OCI-M1 (cell line): Measurements from ENCODE around the gene CDH4.

Source experiments
- DNase-seq: peaks from one replicate; lab custom pipeline; 2025; lab: John Stamatoyannopoulos, UW

CDH4 gene

GRCh38 chr20:61900011-61900944 lies 648.2 kb downstream of the CDH4 start:
- DNase-seq, result no peak

- no peak for DNase-seq
Observed at GRCh38 chr20:61900945-61901293, 648.9 kb downstream of the CDH4 start.

- DNase-seq, result no peak
Observed at GRCh38 chr20:61901392-61902220, 649.5 kb downstream of the CDH4 start.

- no peak for DNase-seq
Observed at GRCh38 chr20:61902221-61902869, 650.3 kb downstream of the CDH4 start.

- DNase-seq, result no peak
Observed at GRCh38 chr20:61903575-61904340, 651.7 kb downstream of the CDH4 start.

GRCh38 chr20:61904456-61904855 lies 652.4 kb downstream of the CDH4 start:
- no peak for DNase-seq

GRCh38 chr20:61905781-61906523 lies 653.9 kb downstream of the CDH4 start:
- DNase-seq, result no peak

- no peak for DNase-seq
Observed at GRCh38 chr20:61907081-61907891, 655.2 kb downstream of the CDH4 start.

- no peak for DNase-seq
Observed at GRCh38 chr20:61908057-61909026, 656.3 kb downstream of the CDH4 start.

- DNase-seq, result no peak
Observed at GRCh38 chr20:61909028-61909427, 657.0 kb downstream of the CDH4 start.

GRCh38 chr20:61909821-61910220 lies 657.8 kb downstream of the CDH4 start:
- DNase-seq, result no peak

GRCh38 chr20:61911824-61912223 lies 659.8 kb downstream of the CDH4 start:
- DNase-seq, result no peak

GRCh38 chr20:61912665-61913422 lies 660.8 kb downstream of the CDH4 start:
- DNase-seq, result no peak

- DNase-seq, result no peak
Observed at GRCh38 chr20:61913423-61914225, 661.6 kb downstream of the CDH4 start.

- no peak for DNase-seq
Observed at GRCh38 chr20:61915101-61915500, 663.0 kb downstream of the CDH4 start.

GRCh38 chr20:61916318-61916891 lies 664.3 kb downstream of the CDH4 start:
- DNase-seq, result no peak
